ENCODE measurements around the gene SPO11. TPM values are rescaled to one million over a fixed set of nuclear protein-coding genes. Genes with fewer than 3 reads are reported as not detected.
A peak's percentile ranks its signal among the peaks of the same experiment; 100 is the strongest.

Gene SPO11
- total and polyA plus RNA-seq, 2 of the 13 experiments (the other 11 are each of a cell fraction or from before 2014, with no cell fraction given): not detected

- TF ChIP-seq, protein P1, sequence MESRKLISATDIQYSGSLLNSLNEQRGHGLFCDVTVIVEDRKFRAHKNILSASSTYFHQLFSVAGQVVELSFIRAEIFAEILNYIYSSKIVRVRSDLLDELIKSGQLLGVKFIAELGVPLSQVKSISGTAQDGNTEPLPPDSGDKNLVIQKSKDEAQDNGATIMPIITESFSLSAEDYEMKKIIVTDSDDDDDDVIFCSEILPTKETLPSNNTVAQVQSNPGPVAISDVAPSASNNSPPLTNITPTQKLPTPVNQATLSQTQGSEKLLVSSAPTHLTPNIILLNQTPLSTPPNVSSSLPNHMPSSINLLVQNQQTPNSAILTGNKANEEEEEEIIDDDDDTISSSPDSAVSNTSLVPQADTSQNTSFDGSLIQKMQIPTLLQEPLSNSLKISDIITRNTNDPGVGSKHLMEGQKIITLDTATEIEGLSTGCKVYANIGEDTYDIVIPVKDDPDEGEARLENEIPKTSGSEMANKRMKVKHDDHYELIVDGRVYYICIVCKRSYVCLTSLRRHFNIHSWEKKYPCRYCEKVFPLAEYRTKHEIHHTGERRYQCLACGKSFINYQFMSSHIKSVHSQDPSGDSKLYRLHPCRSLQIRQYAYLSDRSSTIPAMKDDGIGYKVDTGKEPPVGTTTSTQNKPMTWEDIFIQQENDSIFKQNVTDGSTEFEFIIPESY (CRISPR knock-in tag; IDR thresholded peaks at IDR 0.05): 0 out of 2 replicates have a peak, but pooled peaks have one; percentile 4
- TF ChIP-seq, protein P2, sequence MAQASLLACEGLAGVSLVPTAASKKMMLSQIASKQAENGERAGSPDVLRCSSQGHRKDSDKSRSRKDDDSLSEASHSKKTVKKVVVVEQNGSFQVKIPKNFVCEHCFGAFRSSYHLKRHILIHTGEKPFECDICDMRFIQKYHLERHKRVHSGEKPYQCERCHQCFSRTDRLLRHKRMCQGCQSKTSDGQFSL (CRISPR knock-in tag; IDR thresholded peaks at IDR 0.05): peak; percentile 59
- TF ChIP-seq ZNF781 (CRISPR knock-in tag; IDR thresholded peaks at IDR 0.05; ENCODE audit: borderline replicate concordance, not compliant biosample characterization): peak; percentile 84
- no peak for TF ChIP-seq NR1H2 (CRISPR knock-in tag; IDR thresholded peaks at IDR 0.05; ENCODE audit: borderline replicate concordance, low read depth)
- TF ChIP-seq ZFP1 (CRISPR knock-in tag; IDR thresholded peaks at IDR 0.05): peak; percentile 17; the same call in 1 of the 2 replicates
- TF ChIP-seq, protein P3, sequence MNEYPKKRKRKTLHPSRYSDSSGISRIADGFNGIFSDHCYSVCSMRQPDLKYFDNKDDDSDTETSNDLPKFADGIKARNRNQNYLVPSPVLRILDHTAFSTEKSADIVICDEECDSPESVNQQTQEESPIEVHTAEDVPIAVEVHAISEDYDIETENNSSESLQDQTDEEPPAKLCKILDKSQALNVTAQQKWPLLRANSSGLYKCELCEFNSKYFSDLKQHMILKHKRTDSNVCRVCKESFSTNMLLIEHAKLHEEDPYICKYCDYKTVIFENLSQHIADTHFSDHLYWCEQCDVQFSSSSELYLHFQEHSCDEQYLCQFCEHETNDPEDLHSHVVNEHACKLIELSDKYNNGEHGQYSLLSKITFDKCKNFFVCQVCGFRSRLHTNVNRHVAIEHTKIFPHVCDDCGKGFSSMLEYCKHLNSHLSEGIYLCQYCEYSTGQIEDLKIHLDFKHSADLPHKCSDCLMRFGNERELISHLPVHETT (CRISPR knock-in tag; conservative IDR thresholded peaks at IDR 0.05): peak; percentile 78; the same call in 1 of the 2 replicates
- no peak for TF ChIP-seq DPF2 (CRISPR knock-in tag; IDR thresholded peaks at IDR 0.05; ENCODE audit: borderline replicate concordance, low read depth)
- TF ChIP-seq ZNF558 (CRISPR knock-in tag; IDR thresholded peaks at IDR 0.05; ENCODE audit: borderline replicate concordance): peak; percentile 67; the same call in 1 of the 2 replicates
- TF ChIP-seq ZNF460 (CRISPR knock-in tag; IDR thresholded peaks at IDR 0.05; ENCODE audit: borderline replicate concordance): peak; percentile 49; the same call in 1 of the 2 replicates
- peak; percentile 94; the same call in 1 of the 2 replicates for TF ChIP-seq TFDP1 (CRISPR knock-in tag; IDR thresholded peaks at IDR 0.05; ENCODE audit: borderline replicate concordance)
- TF ChIP-seq NFE2L1 (CRISPR knock-in tag; IDR thresholded peaks at IDR 0.05; ENCODE audit: borderline replicate concordance): peak; percentile 16; the same call in 1 of the 2 replicates
- TF ChIP-seq BHLHE40 (IDR thresholded peaks at IDR 0.05; ENCODE audit: low read length): peak; percentile 9; the same call in 1 of the 2 replicates
- no peak for TF ChIP-seq BCLAF1 (IDR thresholded peaks at IDR 0.05)
- no peak for TF ChIP-seq NFATC3 (CRISPR knock-in tag; IDR thresholded peaks at IDR 0.05)
- TF ChIP-seq BATF2 (CRISPR knock-in tag; IDR thresholded peaks at IDR 0.05): peak; percentile 68; the same call in 1 of the 2 replicates
- TF ChIP-seq CBFB (CRISPR knock-in tag; IDR thresholded peaks at IDR 0.05): peak; percentile 81
- no peak for TF ChIP-seq NFE2 (CRISPR knock-in tag; IDR thresholded peaks at IDR 0.05)
- peak; percentile 70; the same call in 1 of the 2 replicates for TF ChIP-seq EHMT2 (IDR thresholded peaks at IDR 0.05; ENCODE audit: borderline replicate concordance, low read depth, low read length)
- peak; percentile 95; the same call in 1 of the 2 replicates for TF ChIP-seq ZNF790 (CRISPR knock-in tag; IDR thresholded peaks at IDR 0.05; ENCODE audit: borderline replicate concordance)
- TF ChIP-seq TBX2 (CRISPR knock-in tag; IDR thresholded peaks at IDR 0.05; ENCODE audit: borderline replicate concordance): peak; percentile 85
Observed at GRCh38 chr20:57351042-57351783, 21.6 kb downstream of the SPO11 start, which contains the start of gene RAE1 (continued).
